Neuronal stem cell (in vitro differentiated cells): ENCODE results near the gene CLEC9A.

Source experiments
- DNase-seq: peaks from one replicate; pipeline ENCODE4 v3.0.0-alpha.2; 2013; ENCODE audit warnings: low spot score
- H2AFZ ChIP-seq: one replicate; pipeline ENCODE4 v1.6.1; 2013; ENCODE audit warnings: mild to moderate bottlenecking, low read length, inconsistent platforms
- H2AK5ac ChIP-seq: 2 replicates; pipeline ENCODE4 v1.6.1; 2013; ENCODE audit warnings: low read depth, mild to moderate bottlenecking, inconsistent platforms, low read length, moderate library complexity, mixed read lengths
- H2BK120ac ChIP-seq: 2 replicates; pipeline ENCODE4 v1.6.1; 2013; ENCODE audit warnings: low read depth, mild to moderate bottlenecking, inconsistent platforms, low read length, moderate library complexity, mixed read lengths
- H2BK12ac ChIP-seq: one replicate; pipeline ENCODE4 v1.6.1; 2013; ENCODE audit warnings: low read length, inconsistent platforms
- H2BK15ac ChIP-seq: 2 replicates; pipeline ENCODE4 v1.6.1; 2013; ENCODE audit warnings: mild to moderate bottlenecking, low read length, inconsistent platforms, mixed read lengths
- H2BK5ac ChIP-seq: one replicate; pipeline ENCODE4 v1.6.1; 2013; ENCODE audit warnings: inconsistent platforms, mild to moderate bottlenecking, low read length, moderate library complexity
- H3K14ac ChIP-seq: one replicate; pipeline ENCODE4 v1.6.1; 2013; ENCODE audit warnings: low read length, inconsistent platforms
- H3K18ac ChIP-seq: 2 replicates; pipeline ENCODE4 v1.6.1; 2013; ENCODE audit warnings: low read length, inconsistent platforms
- H3K23ac ChIP-seq: 2 replicates; pipeline ENCODE4 v1.6.1; 2013; ENCODE audit warnings: low read depth, mild to moderate bottlenecking, mixed read lengths, low read length, inconsistent platforms; ENCODE audit not compliant: poor library complexity
- H3K27ac ChIP-seq: replicated peaks from 3 replicates; pipeline ENCODE4 v1.5.1; 2013; ENCODE audit warnings: low read length, inconsistent platforms
- H3K27me3 ChIP-seq, 3 experiments: 2 replicates each; pipeline ENCODE4 v1.6.1; 2013; ENCODE audit warnings: low read length in 3 of 3, mild to moderate bottlenecking in 2 of 3, inconsistent platforms in 1 of 3, low read depth in 1 of 3, mixed read lengths in 1 of 3, moderate library complexity in 1 of 3; ENCODE audit not compliant: control insufficient read depth in 3 of 3, insufficient read depth in 3 of 3
- H3K36me3 ChIP-seq, 2 donors: replicated peaks in 1 of 2; 2 replicates each; pipeline ENCODE4 v1.6.1; 2013; ENCODE audit warnings: low read length in 2 of 2; ENCODE audit not compliant: control insufficient read depth in 2 of 2, insufficient read depth in 2 of 2
- H3K4ac ChIP-seq: 2 replicates; pipeline ENCODE4 v1.6.1; 2013; ENCODE audit warnings: inconsistent platforms, mild to moderate bottlenecking, low read length, moderate library complexity
- H3K4me1 ChIP-seq, 2 donors: 1 replicate in 1 of 2; 2 replicates in 1 of 2; pipeline ENCODE4 v1.6.1; 2013; ENCODE audit warnings: low read length in 2 of 2, low read depth in 1 of 2; ENCODE audit not compliant: control insufficient read depth in 2 of 2, insufficient read depth in 1 of 2
- H3K4me2 ChIP-seq: one replicate; pipeline ENCODE4 v1.6.1; 2013; ENCODE audit warnings: mild to moderate bottlenecking, low read length, inconsistent platforms; ENCODE audit not compliant: insufficient read depth, poor library complexity, severe bottlenecking
- H3K4me3 ChIP-seq, 2 donors: 2 replicates each; pipeline ENCODE4 v1.5.1; 2013; ENCODE audit warnings: low read length in 2 of 2, mild to moderate bottlenecking in 2 of 2, inconsistent platforms in 1 of 2, moderate library complexity in 1 of 2
- H3K79me1 ChIP-seq: one replicate; pipeline ENCODE4 v1.6.1; 2013; ENCODE audit warnings: low read depth, mild to moderate bottlenecking, inconsistent platforms, low read length, moderate library complexity
- H3K9ac ChIP-seq: one replicate; pipeline ENCODE4 v1.6.1; 2013; ENCODE audit warnings: mild to moderate bottlenecking, low read depth, low read length, inconsistent platforms; ENCODE audit not compliant: poor library complexity
- H3K9me3 ChIP-seq, 2 donors: replicated peaks in 1 of 2; 2 replicates each; pipeline versions ENCODE3 to v1.6.1; 2013; ENCODE audit warnings: low read length in 2 of 2, mild to moderate bottlenecking in 2 of 2, inconsistent platforms in 1 of 2, low read depth in 1 of 2, mixed read lengths in 1 of 2, moderate library complexity in 1 of 2; ENCODE audit not compliant: control insufficient read depth in 2 of 2, insufficient read depth in 1 of 2
- H4K8ac ChIP-seq: one replicate; pipeline ENCODE4 v1.6.1; 2013; ENCODE audit warnings: low read depth, mild to moderate bottlenecking, inconsistent platforms, low read length, moderate library complexity
- H4K91ac ChIP-seq: one replicate; pipeline ENCODE4 v1.6.1; 2013; ENCODE audit warnings: low read length, low read depth, mild to moderate bottlenecking, inconsistent platforms; ENCODE audit not compliant: poor library complexity
- WGBS, 2 donors: extraction: QIAGEN DNeasy Blood & Tissue Kit; methylation state at CpG; one replicate each; pipeline ENCODE4 v1.1.7; 2013; ENCODE audit warnings: missing lambda C conversion rate in 2 of 2, mixed read lengths in 1 of 2; ENCODE audit not compliant: insufficient read length in 2 of 2, insufficient replicate concordance in 1 of 2; ENCODE audit errors: extremely low coverage in 2 of 2; 5-methylcytosine and 5-hydroxymethylcytosine counted together

Gene CLEC9A

GRCh38 chr12:10058387-10058786 is 27.9 kb downstream of the CLEC9A start:
- Histone ChIP-seq H3K36me3 (no peaks in the 10 kb centered on the region), H3K79me1 (no peaks in the 10 kb centered on the region), H4K91ac (no peak overlapping the region), H4K8ac (no peak overlapping the region), H2AFZ (no peak overlapping the region), H3K14ac (no peak overlapping the region), H3K4me3 (no peak overlapping the region), H2BK12ac (no peak overlapping the region), H3K27me3 (no peaks in the 10 kb centered on the region), H3K4me2 (no peak overlapping the region), H3K9ac (no peak overlapping the region), H3K23ac (no peak overlapping the region), H3K4ac (no peak overlapping the region), H2AK5ac (no peak overlapping the region), H3K27ac (no peak overlapping the region), H3K9me3 (no peaks in the 10 kb centered on the region), H2BK120ac (no peak overlapping the region), H2BK15ac (no peak overlapping the region), H2BK5ac (no peak overlapping the region), H3K4me1 (no peaks in the 10 kb centered on the region), H3K18ac (no peak overlapping the region)
- no peak for DNase-seq
- no CpG with 5 or more reads among the region's 5 CpGs for WGBS, 2 donors

GRCh38 chr12:10065241-10065640 is 34.8 kb downstream of the CLEC9A start:
- H2AK5ac ChIP-seq: no peak overlapping the region
- H4K8ac ChIP-seq: no peak overlapping the region
- H3K4me1 ChIP-seq: peaks cover 0 to 2% of the 10 kb centered on the region in 2 donors
- H3K36me3 ChIP-seq: no peaks in the 10 kb centered on the region
- no peak overlapping the region for H3K9ac ChIP-seq
- H4K91ac ChIP-seq: no peak overlapping the region
- H3K23ac ChIP-seq: no peak overlapping the region
- no peak for DNase-seq
- no peak overlapping the region for H3K4me3 ChIP-seq
- no peaks in the 10 kb centered on the region for H3K9me3 ChIP-seq
- no peak overlapping the region for H3K4ac ChIP-seq
- no peak overlapping the region for H3K27ac ChIP-seq
- no peak overlapping the region for H3K14ac ChIP-seq
- WGBS, 2 donors: no CpG with 5 or more reads among the region's 4 CpGs
- H2BK12ac ChIP-seq: no peak overlapping the region
- H3K18ac ChIP-seq: no peak overlapping the region
- no peaks in the 10 kb centered on the region for H3K79me1 ChIP-seq
- H2BK15ac ChIP-seq: no peak overlapping the region
- no peak overlapping the region for H3K4me2 ChIP-seq
- H3K27me3 ChIP-seq: no peaks in the 10 kb centered on the region
- no peak overlapping the region for H2BK120ac ChIP-seq
- no peak overlapping the region for H2AFZ ChIP-seq
- no peak overlapping the region for H2BK5ac ChIP-seq

GRCh38 chr12:10067264-10067663 is 36.8 kb downstream of the CLEC9A start:
- H3K27ac ChIP-seq: no peak overlapping the region
- no peaks in the 10 kb centered on the region for H3K36me3 ChIP-seq

GRCh38 chr12:10067942-10068341 is 37.5 kb downstream of the CLEC9A start:
- Histone ChIP-seq H4K91ac (no peak overlapping the region), H3K9ac (no peak overlapping the region), H3K23ac (no peak overlapping the region), H3K36me3 (no peaks in the 10 kb centered on the region), H3K9me3 (no peaks in the 10 kb centered on the region), H2BK12ac (no peak overlapping the region), H2AFZ (peak overlapping the region; percentile 49), H3K4ac (no peak overlapping the region), H3K27me3 (peaks cover 0 to 2% (median 0%) of the 10 kb centered on the region in 3 experiments), H3K18ac (no peak overlapping the region), H2AK5ac (no peak overlapping the region), H3K4me2 (no peak overlapping the region), H2BK120ac (no peak overlapping the region), H3K4me3 (no peak overlapping the region), H3K79me1 (no peaks in the 10 kb centered on the region), H2BK5ac (no peak overlapping the region), H2BK15ac (no peak overlapping the region), H3K27ac (no peak overlapping the region), H4K8ac (no peak overlapping the region), H3K4me1 (peaks cover 0 to 2% of the 10 kb centered on the region in 2 donors), H3K14ac (no peak overlapping the region)
- DNase-seq: no peak
- no CpG with 5 or more reads among the region's 3 CpGs for WGBS, 2 donors

More at GRCh38 chr12:10067264-10067663, 36.8 kb downstream of the CLEC9A start:
- Histone ChIP-seq H2AK5ac (no peak overlapping the region), H3K79me1 (no peaks in the 10 kb centered on the region), H2BK120ac (no peak overlapping the region), H3K4ac (no peak overlapping the region), H3K23ac (no peak overlapping the region), H3K27me3 (peaks cover 0 to 2% (median 0%) of the 10 kb centered on the region in 3 experiments), H4K91ac (no peak overlapping the region), H4K8ac (no peak overlapping the region), H2AFZ (no peak overlapping the region), H3K18ac (no peak overlapping the region), H2BK15ac (no peak overlapping the region), H3K4me3 (no peak overlapping the region), H3K14ac (no peak overlapping the region), H2BK12ac (no peak overlapping the region), H3K9ac (no peak overlapping the region), H2BK5ac (no peak overlapping the region), H3K4me2 (no peak overlapping the region), H3K4me1 (peaks cover 0 to 2% of the 10 kb centered on the region in 2 donors), H3K9me3 (no peaks in the 10 kb centered on the region)
- WGBS, 2 donors: no CpG with 5 or more reads among the region's 4 CpGs
- no peak for DNase-seq
